GM10847 (cell line): ENCODE results near the gene PRR5L.

Experiments
- POLR2A ChIP-seq: IDR thresholded peaks from 2 replicates; pipeline ENCODE4 v1.6.1; 2011; ENCODE audit not compliant: insufficient read length; ENCODE audit errors: extremely low read depth

PRR5L gene

DNA sequence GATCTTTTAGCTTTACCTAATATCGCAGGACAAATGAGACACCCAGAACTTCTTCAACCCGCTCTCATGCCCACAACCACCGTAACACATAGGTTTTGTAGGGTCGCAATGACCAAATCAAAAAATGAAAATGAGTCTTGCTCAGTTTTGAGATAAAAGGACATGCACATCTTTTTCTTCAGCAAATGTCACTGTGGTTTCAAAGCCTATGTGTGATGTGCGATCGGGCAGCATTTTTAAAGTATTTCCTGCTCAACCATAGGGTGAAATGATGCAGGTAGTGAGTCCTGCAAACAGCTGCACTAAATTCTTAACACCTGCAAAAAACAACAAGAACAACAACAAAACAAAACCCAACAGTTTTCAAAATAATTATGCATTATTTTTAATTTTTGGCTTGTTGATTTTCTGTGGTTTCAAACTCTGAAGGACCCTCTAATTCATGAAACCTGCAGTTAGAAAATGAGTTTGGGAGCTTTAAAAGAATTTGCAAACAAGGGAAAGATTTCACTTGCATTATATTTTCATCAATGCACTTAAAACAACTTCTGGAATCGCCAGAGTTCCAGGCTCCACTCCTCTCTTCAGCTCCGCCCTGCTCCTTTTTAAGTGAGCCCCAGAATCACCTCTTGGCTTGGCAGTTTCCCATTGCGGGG, 79.4 kb downstream of the PRR5L start:
- no peak for TF ChIP-seq POLR2A

DNA sequence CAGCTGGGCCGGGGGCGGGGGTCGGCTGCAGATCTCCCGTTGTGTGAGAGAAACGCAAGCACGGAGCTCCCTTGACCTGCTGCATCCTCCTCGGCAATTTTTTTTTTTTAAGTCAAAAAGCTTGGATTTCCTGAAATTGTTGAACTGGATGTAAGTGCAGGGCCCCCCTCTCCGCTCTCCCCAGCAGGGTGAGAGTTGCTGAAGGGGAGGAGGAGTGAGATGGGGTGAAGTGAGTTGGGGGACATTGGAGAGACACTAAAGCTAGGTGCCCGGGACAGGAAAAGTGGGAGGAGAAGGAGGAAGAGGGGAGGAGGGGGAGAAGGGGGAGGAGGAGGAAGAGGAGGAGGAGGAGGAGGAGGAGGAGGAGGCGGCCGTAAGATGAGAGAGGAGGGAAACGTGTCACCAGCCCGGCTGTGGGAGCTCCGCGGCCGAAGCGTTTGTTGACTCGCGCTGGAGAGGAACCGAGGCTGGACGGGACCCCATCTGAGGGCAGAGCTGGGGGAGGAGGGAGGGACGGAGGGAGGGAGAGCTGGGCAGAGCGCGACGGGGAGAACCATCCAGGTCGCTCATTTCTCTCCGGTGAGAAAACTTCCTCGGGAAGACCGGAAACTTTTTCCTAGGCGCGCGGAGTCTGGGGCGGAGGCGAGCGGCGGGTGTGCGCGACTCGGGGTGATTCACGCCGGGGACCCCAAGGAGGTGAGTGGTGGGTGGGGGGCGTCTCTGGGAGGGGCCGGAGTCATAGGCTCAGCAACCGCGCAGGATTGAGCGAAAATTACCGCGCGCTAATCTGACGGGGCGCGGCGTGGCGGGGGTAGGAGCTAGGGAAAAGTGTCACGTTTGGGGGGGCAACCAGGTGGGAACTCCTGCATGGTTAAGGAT, 80.2 kb downstream of the PRR5L start:
- no peak for TF ChIP-seq POLR2A

DNA sequence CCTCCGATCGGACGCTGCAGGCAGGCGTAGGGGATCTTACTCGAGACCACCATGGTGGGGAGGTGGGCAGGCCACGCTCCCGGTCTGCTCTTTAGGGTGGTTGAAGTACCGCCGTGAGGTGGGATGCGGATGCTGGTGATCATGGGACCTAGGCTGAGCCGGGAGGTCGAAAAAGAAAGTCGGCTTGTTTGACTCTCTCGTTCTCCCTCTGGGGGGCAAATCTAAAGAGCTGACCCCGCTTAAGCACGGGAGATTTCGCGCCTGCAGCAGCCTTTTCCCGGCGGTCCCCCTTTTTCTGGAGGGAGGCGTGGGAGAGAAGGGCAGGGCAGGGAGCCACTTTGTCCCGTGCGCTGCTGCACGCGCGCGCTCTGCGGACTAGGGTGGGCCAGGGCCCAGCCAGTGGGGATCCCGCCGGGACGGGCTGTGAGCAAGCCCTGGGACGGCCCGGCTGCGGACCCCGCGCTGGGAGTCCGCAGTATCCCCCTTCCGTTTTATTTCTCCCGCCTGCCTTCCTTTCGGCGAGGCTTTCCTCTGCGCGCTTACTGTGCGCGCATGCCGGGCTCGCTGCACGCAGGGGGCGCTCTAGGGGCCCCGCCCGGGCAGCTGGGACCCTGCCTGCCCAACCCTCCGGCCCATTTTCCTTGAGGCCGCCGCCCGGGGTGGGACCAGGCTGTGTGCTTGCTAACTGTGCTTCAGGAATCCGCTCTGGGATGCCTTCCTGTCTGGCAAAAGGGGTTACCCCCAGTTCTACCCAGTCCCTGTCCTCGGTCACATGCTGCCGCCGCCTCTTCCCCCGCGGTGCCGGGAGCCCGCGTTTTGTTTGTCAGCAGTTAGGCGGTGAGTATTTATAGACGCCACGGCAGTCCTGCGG, 81.0 kb downstream of the PRR5L start:
- no peak for TF ChIP-seq POLR2A

DNA sequence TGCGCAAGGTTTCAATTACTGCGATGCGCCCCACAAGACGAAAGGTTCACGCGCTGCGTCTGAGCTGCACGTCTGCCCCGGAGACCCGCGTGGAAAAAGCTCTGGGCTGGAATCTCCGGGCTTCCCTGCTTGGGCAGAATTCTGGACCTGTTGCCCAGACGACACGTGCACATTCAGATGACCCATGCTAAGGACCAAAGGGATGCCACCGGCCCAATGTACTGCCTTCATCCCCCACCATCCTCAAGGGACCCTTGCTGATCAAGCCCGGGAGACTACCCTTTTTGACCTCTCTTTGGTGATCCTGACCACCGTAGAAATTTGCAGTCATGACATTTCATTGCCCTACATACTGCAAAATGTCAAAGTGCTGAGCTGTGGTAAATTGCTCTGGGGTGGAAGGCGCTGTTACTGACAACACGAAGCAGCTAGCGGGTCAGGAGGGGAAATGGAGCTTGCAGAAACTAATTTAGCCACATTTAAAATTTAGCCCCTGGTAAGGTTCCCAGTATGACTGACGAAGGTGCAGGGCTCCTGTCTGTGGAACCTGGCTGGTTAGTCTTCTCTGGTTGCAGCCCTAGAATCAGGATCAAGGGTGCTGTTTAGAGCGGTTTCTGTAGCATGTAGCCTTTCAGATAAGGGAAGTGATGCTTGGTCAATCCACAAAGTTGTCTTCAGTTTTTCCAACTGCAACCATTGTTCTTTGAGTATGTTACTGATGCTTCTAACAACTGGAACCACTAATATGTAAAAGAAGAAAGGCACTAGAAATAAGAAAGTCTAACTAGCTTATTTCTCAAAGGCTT, 81.9 kb downstream of the PRR5L start:
- TF ChIP-seq POLR2A, result no peak

DNA sequence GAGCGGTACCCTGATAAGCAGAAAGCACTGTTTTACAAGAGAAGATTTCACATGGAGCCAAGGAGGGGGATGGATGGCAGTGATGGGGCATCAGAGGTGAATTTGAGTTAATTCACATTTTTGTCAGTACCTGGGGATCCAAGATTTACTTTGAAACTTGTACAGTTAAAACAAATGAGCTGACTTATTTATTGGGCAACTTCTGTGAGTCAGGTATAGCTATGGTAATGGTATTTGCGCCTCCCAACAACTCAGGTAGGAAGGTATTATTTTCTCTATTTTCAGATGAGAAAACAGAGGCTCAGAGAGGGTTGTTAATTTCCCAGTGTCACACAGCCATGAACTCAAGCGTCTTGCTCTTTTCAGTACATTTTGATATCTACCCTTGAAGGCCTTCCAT, 83.6 kb downstream of the PRR5L start:
- no peak for TF ChIP-seq POLR2A

DNA sequence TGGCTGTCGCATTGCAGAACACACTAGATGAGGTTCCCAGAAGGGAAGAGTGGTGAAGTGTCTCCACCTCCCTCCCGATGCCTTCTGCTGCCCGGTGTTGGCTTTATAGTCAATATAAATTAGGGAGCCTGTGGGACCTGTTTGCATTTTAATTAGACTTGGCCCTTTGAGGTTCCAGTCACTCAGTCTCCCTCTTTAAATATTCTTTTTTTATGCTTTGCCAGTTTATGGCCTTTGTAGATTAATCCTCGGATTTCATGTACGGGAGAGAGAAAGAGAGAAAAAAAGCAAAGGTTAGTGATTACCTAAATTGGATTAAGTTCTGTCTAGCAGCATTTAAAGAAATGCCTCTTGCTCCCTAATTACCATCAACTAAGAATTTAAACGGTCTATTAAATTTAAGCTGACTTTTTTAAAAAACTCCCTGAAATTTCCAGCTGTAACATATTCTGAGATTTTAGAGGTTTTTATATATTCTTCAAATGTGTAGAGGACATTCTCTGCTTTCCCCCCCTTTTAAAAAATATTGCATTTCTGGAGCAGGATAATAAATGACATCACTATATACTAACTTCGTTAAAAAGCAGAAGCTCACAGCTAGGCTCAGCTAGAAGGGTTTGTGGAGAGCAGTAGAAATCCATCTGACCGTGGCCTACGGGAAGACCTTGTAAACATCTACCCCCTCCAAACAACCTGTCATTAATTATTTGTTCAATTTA, 84.4 kb downstream of the PRR5L start:
- no peak for TF ChIP-seq POLR2A

DNA sequence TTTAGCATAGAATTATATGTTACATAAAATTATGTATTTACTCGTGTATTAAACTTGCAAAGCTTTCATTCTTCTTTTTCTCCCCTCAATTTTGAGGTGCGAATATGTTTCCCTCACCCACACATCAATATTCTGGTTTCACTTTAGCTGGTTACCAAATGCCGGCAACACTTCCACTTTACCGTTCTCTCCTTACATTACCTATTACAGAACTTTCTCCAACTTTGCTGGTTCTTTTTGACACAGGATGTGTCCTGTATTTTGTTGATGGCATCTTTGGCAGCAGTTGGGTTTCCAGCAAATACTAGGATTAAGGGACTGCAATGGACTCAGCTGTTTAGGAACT, 84.9 kb downstream of the PRR5L start:
- no peak for TF ChIP-seq POLR2A

DNA sequence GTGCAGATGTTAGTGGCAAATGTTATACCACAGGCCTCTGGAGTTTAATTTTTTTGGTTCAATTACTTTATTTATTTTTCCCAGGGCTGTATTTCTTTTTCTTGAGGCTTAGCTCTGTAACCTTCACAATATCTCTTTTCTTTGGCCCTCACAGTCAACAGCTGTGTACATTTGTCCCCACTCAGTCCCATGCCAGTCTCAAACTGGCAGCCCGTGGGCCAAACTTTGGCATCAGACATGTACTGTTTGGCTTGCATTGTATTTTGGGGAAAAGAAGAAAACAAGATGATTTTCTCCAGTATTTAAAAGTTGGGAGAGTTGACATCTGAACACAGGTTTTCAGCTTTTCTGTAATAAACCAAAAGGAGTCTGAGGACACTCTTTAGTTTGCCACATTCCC, 87.1 kb downstream of the PRR5L start:
- no peak for TF ChIP-seq POLR2A

DNA sequence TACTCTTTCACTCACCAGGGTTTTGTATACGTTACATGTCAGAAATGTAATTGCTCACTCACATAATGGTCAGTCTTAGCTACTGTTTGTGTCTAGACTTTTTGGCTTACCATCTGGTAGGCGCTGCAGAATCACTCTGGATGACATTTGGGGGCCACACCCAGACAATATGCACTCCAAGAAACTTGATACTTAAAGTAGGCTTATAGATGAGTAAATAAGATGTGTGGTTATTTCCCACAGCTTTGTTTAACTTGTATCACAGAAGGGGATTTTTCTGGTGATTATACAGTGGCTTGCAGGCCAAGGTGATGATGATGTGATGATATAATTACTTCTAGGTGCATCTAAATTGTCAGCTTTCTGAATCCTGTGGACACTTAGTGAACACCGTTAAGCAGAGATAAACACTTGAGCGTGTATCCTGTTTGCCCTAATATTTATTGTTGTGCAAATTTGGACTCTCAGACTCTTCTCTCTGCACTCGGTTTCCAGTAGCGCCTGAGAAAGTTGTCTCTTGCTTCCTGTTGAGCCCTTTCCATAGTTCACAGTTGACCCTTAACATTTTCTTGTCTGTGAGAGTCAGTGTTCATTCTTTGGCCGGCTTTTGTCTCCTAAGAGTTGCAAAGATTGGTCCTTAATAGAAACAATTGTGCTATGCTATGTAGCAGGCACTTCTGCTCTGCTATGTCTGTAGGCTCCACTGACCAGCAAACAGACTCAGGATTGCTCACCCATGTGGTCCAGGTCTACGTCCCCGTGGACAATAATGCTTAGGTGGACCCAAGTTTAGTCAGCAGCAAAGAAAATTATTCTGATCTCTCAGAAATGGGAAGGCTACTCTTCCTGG, 89.3 kb downstream of the PRR5L start:
- no peak for TF ChIP-seq POLR2A

DNA sequence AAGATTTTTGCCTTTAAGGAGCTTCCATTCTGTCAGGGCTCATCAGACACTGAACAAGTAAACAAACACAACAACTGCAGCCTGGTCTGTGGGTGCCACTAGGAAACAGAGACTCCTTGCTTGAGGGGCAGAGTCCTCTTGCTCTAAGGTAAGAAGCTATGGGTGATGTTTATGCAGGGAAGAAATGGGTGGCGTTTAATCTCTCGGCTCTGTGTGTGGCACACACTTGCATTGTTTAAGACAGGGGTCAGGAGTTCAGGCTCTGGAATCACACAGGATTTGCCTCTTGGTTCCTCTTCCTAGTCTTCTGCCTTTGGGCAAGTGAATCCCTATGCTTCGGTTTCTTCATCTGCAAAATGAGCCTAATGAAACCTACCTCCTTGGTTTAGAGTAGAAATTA, 90.3 kb downstream of the PRR5L start:
- no peak for TF ChIP-seq POLR2A

DNA sequence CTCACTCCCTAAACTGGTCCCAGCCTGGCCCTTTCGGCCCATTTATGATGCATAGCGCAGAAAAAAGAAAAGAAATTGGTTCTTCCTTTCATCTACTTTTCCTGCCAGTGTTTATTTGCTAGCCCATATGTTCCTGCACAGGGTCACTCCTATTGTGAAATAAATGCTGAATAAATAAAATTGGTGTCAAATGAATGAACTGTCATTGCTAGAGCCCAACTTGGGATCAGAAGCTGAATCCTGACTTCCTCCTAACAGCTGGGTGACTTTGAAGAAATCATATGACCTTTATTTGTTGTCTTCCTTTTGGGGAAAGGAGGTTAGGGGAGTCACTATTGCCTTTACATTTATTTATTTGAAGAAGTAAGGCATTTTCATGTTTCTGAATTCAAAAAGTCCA, 92.0 kb downstream of the PRR5L start:
- no peak for TF ChIP-seq POLR2A

DNA sequence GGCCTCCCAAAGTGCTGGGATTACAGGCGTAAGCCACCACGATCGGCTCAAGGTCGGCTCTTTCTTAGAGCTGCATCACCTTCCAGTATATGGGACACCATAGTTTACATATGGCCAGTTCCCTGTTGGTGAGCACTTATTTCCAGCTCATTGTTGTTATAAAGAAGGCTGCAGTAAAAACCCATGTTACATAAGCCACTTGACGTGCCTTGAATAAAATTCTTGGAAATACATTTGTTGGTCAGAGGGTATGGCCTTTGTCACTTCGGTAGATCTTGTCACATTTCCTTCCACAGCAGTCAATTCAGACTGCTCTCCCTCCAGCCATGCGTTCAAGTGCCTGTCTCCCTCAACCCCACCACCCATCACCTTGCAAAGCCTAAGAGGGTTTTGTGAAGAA, 92.9 kb downstream of the PRR5L start:
- no peak for TF ChIP-seq POLR2A

DNA sequence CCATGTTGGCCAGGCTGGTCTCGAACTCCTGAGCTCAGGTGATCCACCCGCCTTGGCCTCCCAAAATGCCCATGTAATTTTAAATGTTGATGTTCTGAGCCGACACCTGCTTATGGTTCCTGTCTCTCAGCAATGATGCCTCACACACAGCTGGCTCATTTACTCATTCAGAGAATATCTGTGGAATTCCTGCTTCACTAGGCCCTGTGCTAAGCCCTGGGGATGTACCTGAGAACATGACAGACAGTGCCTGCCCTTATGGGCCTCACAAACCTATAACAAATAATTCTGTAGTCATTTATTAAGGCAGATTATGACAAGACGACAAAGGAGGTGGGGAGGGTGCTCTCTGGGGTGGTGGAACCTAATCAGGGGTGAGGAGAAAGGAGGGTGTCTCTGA, 93.7 kb downstream of the PRR5L start:
- TF ChIP-seq POLR2A, result no peak
